ENCODE measurements around the gene RAD51B.
"Not testable (repeated sequence)": the region's sequence is repeated elsewhere in the genome, so short reads cannot be mapped to it uniquely, and the experiment has no call there.

Gene RAD51B

GRCh38 chr14:68181519-68182326 lies 362.1 kb downstream of the RAD51B start:
- peak; percentile 27 to 57 (median 33) for DNase-seq

GRCh38 chr14:68182492-68182891 lies 362.9 kb downstream of the RAD51B start:
- no peak for DNase-seq

GRCh38 chr14:68186500-68187276 lies 367.1 kb downstream of the RAD51B start:
- not testable (repeated sequence) for DNase-seq

DNA sequence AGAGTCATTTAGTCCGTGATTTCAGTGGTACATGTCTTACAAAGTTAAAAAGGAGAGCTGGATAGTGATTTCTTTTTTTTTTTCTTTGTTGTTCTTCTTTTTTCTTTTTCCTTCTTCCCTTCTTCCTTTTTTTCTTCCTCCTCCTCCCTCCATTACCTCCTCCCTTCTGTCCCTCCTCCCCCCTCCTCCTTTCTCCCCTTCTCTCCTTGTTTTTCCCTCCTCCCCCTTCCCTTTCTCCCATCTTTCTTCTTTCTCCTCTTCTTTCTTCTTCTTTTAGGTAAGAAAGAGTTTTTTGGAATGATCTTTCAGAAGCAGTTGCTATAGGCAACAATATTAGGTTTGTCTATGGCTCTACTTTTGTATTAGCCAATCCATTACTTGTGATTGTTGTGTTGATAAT lies 368.6 kb downstream of the RAD51B start:
- no peak for DNase-seq

DNA sequence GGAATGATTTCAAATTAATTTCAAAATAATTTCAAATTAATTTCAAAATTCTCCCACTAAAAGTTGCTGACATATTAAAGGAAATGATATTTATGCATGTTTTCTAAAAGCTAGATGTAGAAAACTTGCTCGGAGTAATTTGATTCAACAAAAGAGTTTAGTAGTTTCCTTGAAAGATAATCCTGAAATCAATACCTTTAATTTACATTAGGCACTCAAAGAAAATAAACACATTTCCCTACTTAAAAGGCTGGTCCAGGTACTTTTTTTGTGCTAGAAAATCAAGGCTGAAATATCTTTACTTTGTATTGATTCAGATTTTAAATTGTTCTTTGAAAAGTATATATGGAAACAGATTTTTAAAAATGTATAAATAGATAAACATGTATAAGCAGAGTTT lies 370.5 kb downstream of the RAD51B start:
- no peak for DNase-seq

GRCh38 chr14:68191567-68192321 lies 372.2 kb downstream of the RAD51B start:
- DNase-seq, result peak in 2 of 3 donors; percentile 19 to 41

DNA sequence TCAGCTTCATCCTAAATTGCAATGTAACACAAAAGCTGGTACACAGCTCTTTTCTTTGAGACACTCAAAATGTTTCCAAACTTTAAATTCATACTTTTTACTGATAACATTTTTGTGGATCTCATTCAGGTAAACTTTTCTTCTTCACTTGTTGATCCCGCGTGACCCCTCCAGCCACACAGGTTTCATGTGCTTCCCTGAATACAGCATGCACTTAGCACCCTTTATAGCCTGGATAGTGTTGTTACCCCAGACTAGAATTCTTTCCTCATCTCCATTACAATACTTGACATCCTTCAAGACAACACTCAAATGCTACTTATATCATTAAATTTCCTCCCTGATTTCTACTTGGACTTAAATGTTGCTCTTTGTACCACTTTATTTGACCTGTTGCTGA lies 373.4 kb downstream of the RAD51B start:
- DNase-seq, result no peak

DNA sequence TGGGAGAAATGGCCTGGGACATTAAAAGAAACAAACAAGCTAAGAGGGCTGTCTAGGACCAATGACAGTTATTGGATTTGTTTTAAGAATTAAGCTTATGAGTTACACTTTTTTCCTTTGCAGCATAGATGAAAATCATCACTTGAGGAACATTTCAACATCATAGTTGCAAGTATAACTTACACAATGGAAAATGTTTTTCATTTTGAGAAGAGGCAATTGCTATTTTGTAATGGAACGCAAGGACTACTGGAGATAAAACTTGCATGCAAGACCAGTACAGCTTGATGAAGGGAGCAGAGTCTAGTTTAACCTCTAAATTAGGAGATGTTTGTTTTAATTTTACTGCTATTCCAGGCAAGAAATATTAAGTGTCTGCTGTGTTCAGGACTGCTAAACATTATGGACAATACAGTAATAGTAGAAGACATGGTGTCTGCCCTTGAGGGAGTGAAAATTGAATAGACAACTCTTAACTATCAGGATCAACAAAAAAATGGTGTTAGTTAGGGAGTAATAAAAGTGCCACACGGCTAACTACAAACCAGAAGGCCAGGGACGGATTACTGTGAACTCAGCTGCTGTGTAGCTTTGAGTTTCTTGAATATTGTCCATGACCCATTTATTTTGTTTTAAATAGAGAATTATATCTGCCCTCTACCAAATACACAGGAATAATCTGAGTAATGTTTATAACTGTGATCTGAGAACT lies 374.5 kb downstream of the RAD51B start:
- no peak for DNase-seq

DNA sequence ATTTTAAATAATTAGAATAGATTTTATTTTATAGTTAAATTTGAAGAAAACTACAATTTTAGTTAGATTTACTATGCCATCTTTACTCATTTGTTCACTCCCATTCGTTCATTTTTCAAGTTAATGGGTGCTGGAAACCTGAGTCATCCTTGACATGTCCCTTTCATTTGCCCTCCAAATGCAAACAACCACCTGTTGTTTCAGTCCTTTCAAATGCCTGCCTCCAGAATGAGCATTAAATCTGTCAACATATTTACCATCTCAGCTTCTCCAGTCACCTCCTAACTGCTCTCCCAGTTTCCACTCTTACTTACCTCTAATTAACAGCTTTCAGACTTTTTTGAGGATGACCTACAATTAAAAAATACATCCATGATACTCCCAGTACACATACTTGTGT lies 375.5 kb downstream of the RAD51B start:
- no peak for DNase-seq

DNA sequence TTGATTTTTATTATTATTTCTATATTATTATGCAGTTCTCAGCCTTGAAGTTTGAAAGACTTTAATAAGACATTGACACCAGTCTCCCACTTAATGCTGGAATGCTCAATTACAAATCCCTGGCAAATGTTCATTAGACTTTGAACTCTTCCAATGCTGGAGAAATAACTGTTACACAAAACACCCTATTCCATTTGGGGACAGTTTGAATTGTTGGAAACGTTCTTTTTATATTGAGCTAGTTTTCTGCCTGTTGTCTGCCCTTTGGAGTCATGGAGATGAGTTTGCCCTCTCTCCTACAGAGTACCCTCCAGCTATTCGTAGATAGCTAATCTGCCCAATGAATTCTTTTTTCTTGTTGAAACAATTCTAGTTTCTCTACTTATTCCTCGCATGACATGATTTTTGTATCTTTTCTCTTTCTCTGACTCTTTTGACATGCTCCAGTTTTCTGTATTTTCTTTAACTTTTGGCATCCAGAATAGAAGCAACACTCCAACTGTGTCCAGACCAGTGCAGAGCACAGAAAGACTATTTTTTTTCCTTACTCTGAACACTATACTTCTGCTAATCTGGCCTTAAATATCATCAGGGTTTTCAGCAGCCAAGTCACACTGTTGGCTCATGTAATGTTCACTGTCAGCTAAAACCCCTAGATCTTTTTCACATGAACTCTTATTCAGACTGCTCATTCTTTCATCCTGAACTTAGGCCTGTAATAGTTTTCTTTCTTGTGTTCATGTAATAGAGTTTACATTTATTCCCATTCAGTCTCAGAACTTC lies 379.3 kb downstream of the RAD51B start:
- no peak for DNase-seq

GRCh38 chr14:68199554-68200151 lies 380.1 kb downstream of the RAD51B start:
- no peak for DNase-seq

- DNase-seq, result no peak
Measured at GRCh38 chr14:68203871-68204270, 384.3 kb downstream of the RAD51B start.

DNA sequence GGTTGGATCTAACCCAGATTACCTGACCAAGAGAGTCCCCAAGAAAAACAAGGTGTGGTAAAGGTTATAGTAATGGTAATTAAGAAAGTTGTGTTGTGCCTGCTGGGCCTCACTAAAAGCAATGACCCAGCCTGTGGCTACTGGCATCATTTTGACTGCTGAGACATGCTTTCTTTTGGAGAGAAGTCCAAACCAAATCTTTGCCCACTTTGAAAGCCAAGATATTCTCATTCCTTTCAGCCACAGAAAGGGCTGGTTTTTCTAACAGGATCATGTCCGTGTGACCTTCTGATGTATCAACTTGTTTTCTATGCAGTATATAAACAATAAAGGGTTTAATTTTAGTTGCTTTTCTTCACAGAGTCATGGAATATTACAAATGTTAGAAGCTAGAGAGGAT lies 388.6 kb downstream of the RAD51B start:
- no peak for DNase-seq

GRCh38 chr14:68208626-68209317 lies 389.2 kb downstream of the RAD51B start:
- DNase-seq, result no peak

DNA sequence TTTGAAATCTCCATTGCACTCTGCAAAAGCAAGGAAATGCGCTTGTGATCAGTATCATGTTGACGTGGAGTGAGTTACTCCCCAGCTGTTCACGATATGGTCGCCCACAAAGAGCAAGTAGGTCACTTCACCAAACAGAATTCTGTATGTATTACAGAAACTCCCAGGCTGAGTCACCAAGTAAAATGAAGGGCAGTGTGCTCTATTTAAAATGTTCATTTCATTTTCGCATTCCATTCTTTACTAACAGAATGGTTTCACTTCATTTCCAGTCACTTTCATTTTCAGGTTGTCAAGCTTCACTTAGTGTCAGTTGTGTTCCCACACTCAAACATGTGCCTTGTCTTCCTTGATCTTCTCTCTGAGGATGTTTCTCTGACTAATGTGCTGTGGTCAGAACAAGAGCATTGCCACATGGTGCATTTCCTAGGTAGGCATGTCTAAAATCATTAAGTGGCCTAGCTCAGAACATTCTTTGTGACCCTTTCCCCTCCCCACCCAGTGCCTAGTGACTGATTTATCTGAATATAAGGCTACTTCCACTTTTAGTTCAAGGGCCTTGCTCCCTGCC lies 391.2 kb downstream of the RAD51B start:
- peak; percentile 90 to 100 (median 97) for DNase-seq

GRCh38 chr14:68211421-68211820 lies 391.8 kb downstream of the RAD51B start:
- DNase-seq, result no peak

GRCh38 chr14:68211886-68212285 lies 392.3 kb downstream of the RAD51B start:
- no peak for DNase-seq

GRCh38 chr14:68212361-68212760 lies 392.8 kb downstream of the RAD51B start:
- DNase-seq, result peak; percentile 31 to 78 (median 40)

- no peak for DNase-seq
Measured at GRCh38 chr14:68214431-68214830, 394.9 kb downstream of the RAD51B start.

GRCh38 chr14:68215629-68216028 lies 396.1 kb downstream of the RAD51B start:
- peak; percentile 75 to 94 (median 90) for DNase-seq

Data from suppressor macrophage treated with lipopolysaccharide for 1 hour (primary cell).